HEK293 (cell line): ENCODE data around the gene RDH5.

Experiments used
- CTCF ChIA-PET: fragments of 350-600 bp; formaldehyde crosslinking; extraction: SDS; loops from one replicate; lab custom pipeline; 2021; ENCODE audit warnings: antibody characterized with exemption; lab: Yijun Ruan, JAX
- POLR2A ChIA-PET: fragments of 300-600 bp; formaldehyde crosslinking; extraction: SDS; loops from one replicate; lab custom pipeline; 2020; ENCODE audit warnings: antibody characterized with exemption, inconsistent platforms; lab: Yijun Ruan, JAX
- H3K27ac ChIP-seq: fragments of 200-500 bp; sonication (Bioruptor generic); 2 replicates; pipeline ENCODE4 v1.5.1; 2014; ENCODE audit warnings: low read depth, low read length, control low read depth, inconsistent platforms; ENCODE audit errors: extremely low read depth
- H3K36me3 ChIP-seq, 2 experiments: fragments of 200-500 bp in 1 of 2; sonication (Bioruptor generic) in 1 of 2; 1 replicate in 1 of 2; 2 replicates in 1 of 2; pipeline ENCODE4 v1.5.1; 2014 to 2017; ENCODE audit warnings: inconsistent platforms in 2 of 2, low read length in 2 of 2; ENCODE audit not compliant: control insufficient read depth in 2 of 2, insufficient read depth in 1 of 2
- H3K4me1 ChIP-seq: fragments of 200-500 bp; sonication (Bioruptor generic); 2 replicates; pipeline ENCODE4 v1.5.1; 2014; ENCODE audit warnings: mild to moderate bottlenecking, low read length, inconsistent platforms; ENCODE audit not compliant: control insufficient read depth, insufficient read depth
- H3K4me3 ChIP-seq: 2 replicates; pipeline ENCODE4 v1.5.1; 2011; ENCODE audit warnings: low read depth, mild to moderate bottlenecking, control low read depth, low read length, moderate library complexity
- H3K9me3 ChIP-seq: fragments of 200-500 bp; sonication (Bioruptor generic); 2 replicates; pipeline ENCODE4 v1.5.1; 2014; ENCODE audit warnings: low read depth, low read length, inconsistent platforms; ENCODE audit not compliant: control insufficient read depth, insufficient read depth
- EGR2 ChIP-seq: fragments of 450-650 bp; formaldehyde crosslinking; IDR thresholded peaks from 2 replicates; pipeline ENCODE4 v1.5.1; 2016; ENCODE audit warnings: low read depth, missing biosample characterization, missing genetic modification characterization
- IKZF3 ChIP-seq: fragments of 450-650 bp; IDR thresholded peaks from 2 replicates; pipeline ENCODE4 v1.5.0; 2018; ENCODE audit warnings: missing biosample characterization, mild to moderate bottlenecking, missing genetic modification characterization, moderate library complexity
- INSM2 ChIP-seq: fragments of 450-650 bp; formaldehyde crosslinking; IDR thresholded peaks from 2 replicates; pipeline ENCODE4 v1.5.1; 2016; ENCODE audit warnings: missing biosample characterization, missing genetic modification characterization
- OSR2 ChIP-seq: fragments of 450-650 bp; formaldehyde crosslinking; IDR thresholded peaks from 2 replicates; pipeline ENCODE4 v1.5.1; 2016; ENCODE audit warnings: missing biosample characterization, missing genetic modification characterization
- PRDM2 ChIP-seq: fragments of 450-650 bp; formaldehyde crosslinking; IDR thresholded peaks from 2 replicates; pipeline ENCODE4 v1.5.1; 2016; ENCODE audit warnings: missing biosample characterization, missing genetic modification characterization, borderline replicate concordance
- SCRT1 ChIP-seq: fragments of 450-650 bp; formaldehyde crosslinking; IDR thresholded peaks from 2 replicates; pipeline ENCODE4 v1.5.1; 2016; ENCODE audit warnings: missing biosample characterization, missing genetic modification characterization, borderline replicate concordance
- SETDB1 ChIP-seq: IDR thresholded peaks from one replicate; pipeline ENCODE4 v1.6.1; 2017; ENCODE audit warnings: mild to moderate bottlenecking, low read length, moderate library complexity, mixed read lengths; ENCODE audit not compliant: insufficient read length
- SP2 ChIP-seq: fragments of 450-650 bp; formaldehyde crosslinking; IDR thresholded peaks from 2 replicates; pipeline ENCODE4 v1.5.1; 2016; ENCODE audit warnings: missing biosample characterization, missing genetic modification characterization
- WT1 ChIP-seq: fragments of 450-650 bp; formaldehyde crosslinking; IDR thresholded peaks from 2 replicates; pipeline ENCODE4 v1.5.1; 2016; ENCODE audit warnings: missing biosample characterization, missing genetic modification characterization
- YY2 ChIP-seq: fragments of 450-650 bp; formaldehyde crosslinking; IDR thresholded peaks from 2 replicates; pipeline ENCODE4 v1.5.1; 2016; ENCODE audit warnings: missing biosample characterization, missing genetic modification characterization
- ZBTB17 ChIP-seq: fragments of 450-650 bp; formaldehyde crosslinking; IDR thresholded peaks from 2 replicates; pipeline ENCODE4 v1.5.1; 2016; ENCODE audit warnings: missing biosample characterization, missing genetic modification characterization
- ZBTB44 ChIP-seq: fragments of 450-650 bp; IDR thresholded peaks from 2 replicates; pipeline ENCODE4 v1.5.1; 2018; ENCODE audit warnings: missing biosample characterization, mild to moderate bottlenecking, missing genetic modification characterization
- ZEB2 ChIP-seq: fragments of 450-650 bp; formaldehyde crosslinking; IDR thresholded peaks from 2 replicates; pipeline ENCODE4 v1.5.1; 2016; ENCODE audit warnings: missing biosample characterization, missing genetic modification characterization
- ZNF10 ChIP-seq: fragments of 450-650 bp; formaldehyde crosslinking; IDR thresholded peaks from 2 replicates; pipeline ENCODE4 v1.5.1; 2017; ENCODE audit warnings: missing biosample characterization, missing genetic modification characterization
- ZNF112 ChIP-seq: fragments of 450-650 bp; formaldehyde crosslinking; IDR thresholded peaks from 2 replicates; pipeline ENCODE4 v1.5.0; 2017; ENCODE audit warnings: missing biosample characterization, missing genetic modification characterization
- ZNF140 ChIP-seq: fragments of 450-650 bp; formaldehyde crosslinking; IDR thresholded peaks from 2 replicates; pipeline ENCODE4 v1.5.1; 2016; ENCODE audit warnings: missing biosample characterization, missing genetic modification characterization
- ZNF239 ChIP-seq: fragments of 450-650 bp; formaldehyde crosslinking; IDR thresholded peaks from 2 replicates; pipeline ENCODE4 v1.5.1; 2016; ENCODE audit warnings: missing biosample characterization, missing genetic modification characterization
- ZNF350 ChIP-seq: fragments of 450-650 bp; formaldehyde crosslinking; IDR thresholded peaks from 2 replicates; pipeline ENCODE4 v1.5.0; 2017; ENCODE audit warnings: missing biosample characterization, mild to moderate bottlenecking, missing genetic modification characterization
- ZNF404 ChIP-seq: fragments of 450-650 bp; formaldehyde crosslinking; IDR thresholded peaks from 2 replicates; pipeline ENCODE4 v1.5.1; 2017; ENCODE audit warnings: missing biosample characterization, missing genetic modification characterization
- ZNF626 ChIP-seq: fragments of 450-650 bp; sonication (Bioruptor Pico); formaldehyde crosslinking; IDR thresholded peaks from 2 replicates; pipeline ENCODE4 v1.5.1; 2018; ENCODE audit warnings: missing biosample characterization, missing genetic modification characterization, inconsistent platforms
- ZNF785 ChIP-seq: fragments of 450-650 bp; formaldehyde crosslinking; IDR thresholded peaks from 2 replicates; pipeline ENCODE4 v1.5.1; 2016; ENCODE audit warnings: missing biosample characterization, missing genetic modification characterization
- ZNF830 ChIP-seq: fragments of 450-650 bp; IDR thresholded peaks from 2 replicates; pipeline ENCODE4 v1.5.0; 2018; ENCODE audit warnings: missing biosample characterization, missing genetic modification characterization, low read depth, mild to moderate bottlenecking, moderate library complexity
- ZSCAN30 ChIP-seq: fragments of 450-650 bp; IDR thresholded peaks from 2 replicates; pipeline ENCODE4 v1.5.1; 2018; ENCODE audit warnings: missing biosample characterization, mild to moderate bottlenecking, missing genetic modification characterization, moderate library complexity
- ZXDB ChIP-seq: fragments of 450-650 bp; formaldehyde crosslinking; IDR thresholded peaks from 2 replicates; pipeline ENCODE4 v1.5.1; 2016; ENCODE audit warnings: missing biosample characterization, missing genetic modification characterization
- TF ChIP-seq, protein P1 (sequence below): fragments of 450-650 bp; formaldehyde crosslinking; IDR thresholded peaks from 2 replicates; pipeline ENCODE4 v1.5.1; 2016; ENCODE audit warnings: missing biosample characterization, missing genetic modification characterization, low read depth
- TF ChIP-seq, protein P2 (sequence below): fragments of 450-650 bp; IDR thresholded peaks from 2 replicates; pipeline ENCODE4 v1.5.1; 2018; ENCODE audit warnings: missing biosample characterization, missing genetic modification characterization

Gene RDH5

DNA sequence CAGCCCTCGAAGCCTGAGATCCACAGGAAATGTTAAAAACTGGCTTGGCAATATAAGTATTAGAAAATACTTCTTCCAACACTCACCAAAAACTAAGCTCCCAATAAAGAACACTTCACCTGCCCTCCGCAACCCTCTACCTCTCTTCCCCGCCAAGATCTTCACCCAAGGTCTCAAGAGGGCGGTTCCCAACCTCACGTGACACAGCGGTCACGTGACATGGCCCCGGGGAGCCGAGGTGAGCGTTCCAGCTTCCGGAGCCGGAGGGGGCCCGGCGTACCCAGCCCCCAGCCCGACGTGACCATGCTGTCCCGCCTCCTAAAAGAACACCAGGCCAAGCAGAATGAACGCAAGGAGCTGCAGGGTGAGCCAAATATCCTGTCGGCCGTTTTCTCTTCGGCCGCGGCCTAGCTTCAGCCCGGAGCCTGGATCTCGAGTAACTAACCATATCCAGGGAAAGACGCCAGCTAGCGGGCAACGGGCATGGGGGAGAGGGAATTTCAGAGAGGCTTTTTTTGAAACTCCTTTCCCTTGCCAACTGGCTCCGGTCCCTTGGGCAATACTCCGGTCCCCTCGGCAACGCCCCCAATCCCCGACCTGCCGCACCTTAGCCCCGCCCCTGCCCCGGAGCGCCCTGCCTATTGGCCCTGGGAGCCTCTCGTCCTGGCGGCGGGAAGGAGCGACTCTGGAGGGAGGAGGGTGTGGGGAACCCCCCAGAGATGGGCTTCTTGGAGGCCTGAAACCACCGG, 4.2 kb upstream of the RDH5 start, which contains the start of gene BLOC1S1 (continued):
- TF ChIP-seq IKZF3 (peak; percentile 51; the same call in 1 of the 2 replicates), ZXDB (tag by site-specific recombination) (peak; percentile 98), ZEB2 (tag by site-specific recombination) (peak; percentile 93), SP2 (tag by site-specific recombination) (peak; percentile 86), ZSCAN30 (tag by site-specific recombination) (peak; percentile 82), SETDB1 (no peak), ZNF10 (tag by site-specific recombination) (peak; percentile 80), ZNF785 (tag by site-specific recombination) (0 out of 2 replicates have a peak, but pooled peaks have one; percentile 30), WT1 (tag by site-specific recombination) (peak; percentile 82), ZNF626 (no peak), YY2 (tag by site-specific recombination) (peak; percentile 76), ZNF350 (tag by site-specific recombination) (no peak), OSR2 (peak; percentile 71), EGR2 (no peak; the same call in 1 of the 2 replicates), ZBTB17 (tag by site-specific recombination) (peak; percentile 92), ZNF140 (tag by site-specific recombination) (no peak), ZNF830 (tag by site-specific recombination) (no peak), ZNF239 (tag by site-specific recombination) (no peak)
- TF ChIP-seq, protein P1, sequence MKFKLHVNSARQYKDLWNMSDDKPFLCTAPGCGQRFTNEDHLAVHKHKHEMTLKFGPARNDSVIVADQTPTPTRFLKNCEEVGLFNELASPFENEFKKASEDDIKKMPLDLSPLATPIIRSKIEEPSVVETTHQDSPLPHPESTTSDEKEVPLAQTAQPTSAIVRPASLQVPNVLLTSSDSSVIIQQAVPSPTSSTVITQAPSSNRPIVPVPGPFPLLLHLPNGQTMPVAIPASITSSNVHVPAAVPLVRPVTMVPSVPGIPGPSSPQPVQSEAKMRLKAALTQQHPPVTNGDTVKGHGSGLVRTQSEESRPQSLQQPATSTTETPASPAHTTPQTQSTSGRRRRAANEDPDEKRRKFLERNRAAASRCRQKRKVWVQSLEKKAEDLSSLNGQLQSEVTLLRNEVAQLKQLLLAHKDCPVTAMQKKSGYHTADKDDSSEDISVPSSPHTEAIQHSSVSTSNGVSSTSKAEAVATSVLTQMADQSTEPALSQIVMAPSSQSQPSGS: no peak
- TF ChIP-seq, protein P2, sequence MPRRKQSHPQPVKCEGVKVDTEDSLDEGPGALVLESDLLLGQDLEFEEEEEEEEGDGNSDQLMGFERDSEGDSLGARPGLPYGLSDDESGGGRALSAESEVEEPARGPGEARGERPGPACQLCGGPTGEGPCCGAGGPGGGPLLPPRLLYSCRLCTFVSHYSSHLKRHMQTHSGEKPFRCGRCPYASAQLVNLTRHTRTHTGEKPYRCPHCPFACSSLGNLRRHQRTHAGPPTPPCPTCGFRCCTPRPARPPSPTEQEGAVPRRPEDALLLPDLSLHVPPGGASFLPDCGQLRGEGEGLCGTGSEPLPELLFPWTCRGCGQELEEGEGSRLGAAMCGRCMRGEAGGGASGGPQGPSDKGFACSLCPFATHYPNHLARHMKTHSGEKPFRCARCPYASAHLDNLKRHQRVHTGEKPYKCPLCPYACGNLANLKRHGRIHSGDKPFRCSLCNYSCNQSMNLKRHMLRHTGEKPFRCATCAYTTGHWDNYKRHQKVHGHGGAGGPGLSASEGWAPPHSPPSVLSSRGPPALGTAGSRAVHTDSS: no peak

- CTCF ChIA-PET: interaction anchor here (0.6 to 3.0 kb wide), 7 partner anchors 10 to 219 kb away, joined by 3 to 21 read pairs (median 3); no protein-coding TSS in a partner anchor
- Histone ChIP-seq H3K27ac (peak overlapping the region; percentile 77), H3K36me3 (peaks cover 0 to 20% of the 10 kb centered on the region in 2 experiments; a peak in 1 of 3 replicates), H3K4me1 (peaks cover 13% of the 10 kb centered on the region; the same call in 1 of the 2 replicates), H3K4me3 (peak overlapping the region; percentile 83), H3K9me3 (no peaks in the 10 kb centered on the region)
- POLR2A ChIA-PET: interaction anchor here (1.2 to 2.7 kb wide), 6 partner anchors 8 to 101 kb away, joined by 3 to 17 read pairs (median 4); partner anchors contain the start of genes CD63, ORMDL2 and SARNP
- TF ChIP-seq ZBTB44 (tag by site-specific recombination) (no peak), SCRT1 (no peak), PRDM2 (tag by site-specific recombination) (no peak), ZNF112 (tag by site-specific recombination) (no peak), INSM2 (tag by site-specific recombination) (0 out of 2 replicates have a peak, but pooled peaks have one; percentile 9), ZNF404 (tag by site-specific recombination) (no peak)
Measured at GRCh38 chr12:55716582-55716957, 3.6 kb upstream of the RDH5 start.
